SK-N-SH (cell line): ENCODE data around the gene PTPN2. TPM values are rescaled to one million over a fixed set of nuclear protein-coding genes. Genes with fewer than 3 reads are reported as not detected.

Experiments
- CTCF ChIA-PET: fragments of 300-600, 350-600 bp; formaldehyde crosslinking; extraction: SDS; loops from one replicate; lab custom pipeline; 2021; lab: Yijun Ruan, JAX
- POLR2A ChIA-PET: fragments of 350-600 bp; sonication (Branson Sonifier 250); formaldehyde crosslinking; extraction: SDS; loops from one replicate; lab custom pipeline; 2020; ENCODE audit warnings: antibody characterized with exemption, inconsistent platforms; lab: Yijun Ruan, JAX
- DNase-seq: peaks from one replicate; pipeline ENCODE4 v3.0.0; 2012
- H2AFZ ChIP-seq: fragments of 200-600 bp; sonication (generic); 2 replicates; pipeline ENCODE4 v1.8.1; 2016; ENCODE audit warnings: antibody characterized with exemption, mild to moderate bottlenecking, low read depth
- H3F3A ChIP-seq: fragments of 200-600 bp; sonication (generic); replicated peaks from 2 replicates; pipeline ENCODE3; 2016; ENCODE audit warnings: antibody characterized with exemption, mild to moderate bottlenecking; ENCODE audit not compliant: insufficient read depth
- H3K27ac ChIP-seq, 2 experiments: fragments of 200-500 bp in 1 of 2; fragments of 200-600 bp in 1 of 2; sonication (Bioruptor generic) in 1 of 2; sonication (generic), shearing (Covaris generic) in 1 of 2; 2 replicates each; pipeline versions ENCODE4 v1.5.1 to v1.6.1; 2014 to 2016; ENCODE audit warnings: low read depth in 2 of 2, inconsistent platforms in 1 of 2, low read length in 1 of 2, mild to moderate bottlenecking in 1 of 2, mixed read lengths in 1 of 2
- H3K27me3 ChIP-seq: fragments of 200-600 bp; sonication (generic), shearing (Covaris generic); 2 replicates; pipeline ENCODE4 v1.6.1; 2016; ENCODE audit warnings: mixed run types; ENCODE audit not compliant: insufficient read depth
- H3K36me3 ChIP-seq, 2 experiments: fragments of 200-500 bp in 1 of 2; fragments of 200-600 bp in 1 of 2; sonication (Bioruptor generic) in 1 of 2; sonication (generic) in 1 of 2; replicated peaks in 1 of 2; 2 replicates each; pipeline versions ENCODE3 to v1.5.1; 2014 to 2016; ENCODE audit warnings: low read length in 1 of 2, mild to moderate bottlenecking in 1 of 2; ENCODE audit not compliant: insufficient read depth in 2 of 2, control insufficient read depth in 1 of 2
- H3K4me1 ChIP-seq, 2 experiments: fragments of 200-500 bp in 1 of 2; fragments of 200-600 bp in 1 of 2; sonication (Bioruptor generic) in 1 of 2; sonication (generic), shearing (Covaris generic) in 1 of 2; 2 replicates each; pipeline versions ENCODE4 v1.5.1 to v1.6.1; 2014 to 2016; ENCODE audit warnings: low read depth in 1 of 2, low read length in 1 of 2, mixed run types in 1 of 2; ENCODE audit not compliant: insufficient read depth in 2 of 2, control insufficient read depth in 1 of 2
- H3K4me2 ChIP-seq: fragments of 200-600 bp; sonication (generic), shearing (Covaris generic); 2 replicates; pipeline ENCODE4 v1.6.1; 2017; ENCODE audit warnings: mixed run types
- H3K4me3 ChIP-seq, 2 experiments: fragments of 200-500 bp in 1 of 2; fragments of 200-600 bp in 1 of 2; sonication (Bioruptor generic) in 1 of 2; sonication (generic), shearing (Covaris generic) in 1 of 2; 2 replicates each; pipeline versions ENCODE4 v1.5.1 to v1.8.1; 2014 to 2016; ENCODE audit warnings: low read depth in 2 of 2, inconsistent platforms in 1 of 2, low read length in 1 of 2, mild to moderate bottlenecking in 1 of 2, mixed read lengths in 1 of 2, moderate library complexity in 1 of 2
- H3K79me2 ChIP-seq: fragments of 200-600 bp; sonication (generic); 2 replicates; pipeline ENCODE4 v1.8.1; 2017; ENCODE audit warnings: mild to moderate bottlenecking; ENCODE audit not compliant: insufficient read depth
- H3K9ac ChIP-seq: fragments of 200-600 bp; sonication (generic); 2 replicates; pipeline ENCODE4 v1.6.1; 2017; ENCODE audit warnings: mixed run types
- H3K9me2 ChIP-seq: fragments of 200-600 bp; sonication (generic); 2 replicates; pipeline ENCODE4 v1.6.1; 2017; ENCODE audit warnings: mixed run types
- H3K9me3 ChIP-seq: fragments of 200-600 bp; sonication (generic); 2 replicates; pipeline ENCODE4 v1.6.1; 2017; ENCODE audit warnings: mixed run types, mild to moderate bottlenecking, moderate library complexity
- H4K20me1 ChIP-seq: fragments of 200-600 bp; sonication (generic); 2 replicates; pipeline ENCODE4 v1.6.1; 2017; ENCODE audit warnings: mild to moderate bottlenecking, mixed run types; ENCODE audit not compliant: insufficient read depth
- FOSL2 ChIP-seq: IDR thresholded peaks from 2 replicates; pipeline ENCODE4 v1.4.0; 2012; ENCODE audit warnings: low read depth, mild to moderate bottlenecking, moderate library complexity, borderline replicate concordance
- FOXJ3 ChIP-seq: sonication (generic); formaldehyde crosslinking; IDR thresholded peaks from 2 replicates; pipeline ENCODE4 v1.5.1; 2020; ENCODE audit warnings: mild to moderate bottlenecking, missing genetic modification reagents
- GATA2 ChIP-seq: sonication (generic); formaldehyde crosslinking; IDR thresholded peaks from 2 replicates; pipeline ENCODE4 v1.5.0; 2020; ENCODE audit warnings: mild to moderate bottlenecking, missing genetic modification reagents
- JUND ChIP-seq: IDR thresholded peaks from 2 replicates; pipeline ENCODE4 v1.4.0; 2012
- MEF2A ChIP-seq: IDR thresholded peaks from 2 replicates; pipeline ENCODE4 v1.4.0; 2012; ENCODE audit warnings: low read depth, borderline replicate concordance
- RAD21 ChIP-seq: IDR thresholded peaks from 2 replicates; pipeline ENCODE4 v1.6.1; 2012; ENCODE audit warnings: mild to moderate bottlenecking, low read length
- SMC3 ChIP-seq: IDR thresholded peaks from 2 replicates; pipeline ENCODE4 v1.6.1; 2012; ENCODE audit warnings: low read depth, low read length, improper control_type of control experiment
- TEAD4 ChIP-seq: IDR thresholded peaks from 2 replicates; pipeline ENCODE4 v1.4.0; 2012; ENCODE audit warnings: mild to moderate bottlenecking, borderline replicate concordance; ENCODE audit not compliant: insufficient read depth
- YY1 ChIP-seq: IDR thresholded peaks from 2 replicates; pipeline ENCODE4 v1.4.0; 2012; ENCODE audit warnings: low read depth, mild to moderate bottlenecking
- WGBS: methylation state at CpG from one replicate; pipeline ENCODE4 v1.1.6; 2017; ENCODE audit warnings: low lambda C conversion rate; 5-methylcytosine and 5-hydroxymethylcytosine counted together
- polyA plus RNA-seq, 3 experiments: library from polyadenylated mRNA; depleted of rRNA; stranded (reverse); fragments of >200 nt; gene quantifications; 2 replicates each; pipeline ENCODE4 v1.2.3, GENCODE V29; 2012
- small RNA-seq, 7 experiments: library from RNA; depleted of rRNA; stranded (forward); fragments of <200 nt; gene quantifications; one replicate each; pipeline ENCODE3, GENCODE V24; 2012
- TF ChIP-seq, protein P1 (sequence below): IDR thresholded peaks from 2 replicates; pipeline ENCODE4 v1.4.0; 2012; ENCODE audit warnings: low read depth, borderline replicate concordance
- TF ChIP-seq, protein P2 (sequence below): IDR thresholded peaks from 2 replicates; pipeline ENCODE4 v1.4.0; 2012; ENCODE audit warnings: low read depth
- TF ChIP-seq, protein P3 (sequence below): fragments of 200-600 bp; sonication (generic); IDR thresholded peaks from 2 replicates; pipeline ENCODE4 v1.6.1; 2017; ENCODE audit warnings: antibody characterized with exemption, mild to moderate bottlenecking, moderate library complexity

PTPN2 gene
- polyA plus RNA-seq, 1 of the 3 experiments (the other 2 are of a cell fraction), result 11.2 TPM

DNA sequence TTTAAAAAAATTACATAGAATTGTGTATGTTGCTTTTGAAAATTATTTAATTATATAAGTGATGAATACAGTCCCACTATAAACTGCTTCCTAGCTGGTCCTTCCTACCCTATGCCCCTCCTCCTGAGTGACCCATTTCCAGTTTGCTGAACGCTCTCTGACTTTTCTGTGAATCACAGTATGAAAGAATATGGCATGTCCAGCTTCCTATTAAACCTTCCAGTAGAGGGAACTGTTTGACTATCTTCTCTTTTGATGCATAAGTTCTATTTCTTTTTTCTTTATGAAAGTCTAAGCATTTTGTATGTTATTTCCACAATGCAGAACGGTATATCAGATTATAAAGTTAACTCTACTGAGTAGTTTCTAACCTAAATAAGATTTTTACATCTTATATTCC, 139.9 kb downstream of the PTPN2 start:
- peaks cover 15% of the 10 kb centered on the region for H3F3A ChIP-seq
- no peak overlapping the region for H2AFZ ChIP-seq
- H3K9ac ChIP-seq, result no peak overlapping the region
- CTCF ChIA-PET, result interaction anchor here (0.6 to 13.1 kb wide), 29 partner anchors 9 to 885 kb away, joined by 3 to 124 read pairs (median 4); partner anchors contain the start of genes AFG3L2 and PTPN2
- TF ChIP-seq SMC3, result peak; percentile 65
- TF ChIP-seq, protein P1, sequence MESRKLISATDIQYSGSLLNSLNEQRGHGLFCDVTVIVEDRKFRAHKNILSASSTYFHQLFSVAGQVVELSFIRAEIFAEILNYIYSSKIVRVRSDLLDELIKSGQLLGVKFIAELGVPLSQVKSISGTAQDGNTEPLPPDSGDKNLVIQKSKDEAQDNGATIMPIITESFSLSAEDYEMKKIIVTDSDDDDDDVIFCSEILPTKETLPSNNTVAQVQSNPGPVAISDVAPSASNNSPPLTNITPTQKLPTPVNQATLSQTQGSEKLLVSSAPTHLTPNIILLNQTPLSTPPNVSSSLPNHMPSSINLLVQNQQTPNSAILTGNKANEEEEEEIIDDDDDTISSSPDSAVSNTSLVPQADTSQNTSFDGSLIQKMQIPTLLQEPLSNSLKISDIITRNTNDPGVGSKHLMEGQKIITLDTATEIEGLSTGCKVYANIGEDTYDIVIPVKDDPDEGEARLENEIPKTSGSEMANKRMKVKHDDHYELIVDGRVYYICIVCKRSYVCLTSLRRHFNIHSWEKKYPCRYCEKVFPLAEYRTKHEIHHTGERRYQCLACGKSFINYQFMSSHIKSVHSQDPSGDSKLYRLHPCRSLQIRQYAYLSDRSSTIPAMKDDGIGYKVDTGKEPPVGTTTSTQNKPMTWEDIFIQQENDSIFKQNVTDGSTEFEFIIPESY, result no peak
- TF ChIP-seq JUND, result no peak
- TF ChIP-seq FOXJ3 (CRISPR knock-in tag), result no peak
- TF ChIP-seq TEAD4, result no peak
- TF ChIP-seq YY1, result no peak
- TF ChIP-seq, protein P2, sequence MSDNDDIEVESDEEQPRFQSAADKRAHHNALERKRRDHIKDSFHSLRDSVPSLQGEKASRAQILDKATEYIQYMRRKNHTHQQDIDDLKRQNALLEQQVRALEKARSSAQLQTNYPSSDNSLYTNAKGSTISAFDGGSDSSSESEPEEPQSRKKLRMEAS, result no peak
- peak; percentile 84 for TF ChIP-seq RAD21
- TF ChIP-seq GATA2 (CRISPR knock-in tag), result no peak
- TF ChIP-seq, protein P3, sequence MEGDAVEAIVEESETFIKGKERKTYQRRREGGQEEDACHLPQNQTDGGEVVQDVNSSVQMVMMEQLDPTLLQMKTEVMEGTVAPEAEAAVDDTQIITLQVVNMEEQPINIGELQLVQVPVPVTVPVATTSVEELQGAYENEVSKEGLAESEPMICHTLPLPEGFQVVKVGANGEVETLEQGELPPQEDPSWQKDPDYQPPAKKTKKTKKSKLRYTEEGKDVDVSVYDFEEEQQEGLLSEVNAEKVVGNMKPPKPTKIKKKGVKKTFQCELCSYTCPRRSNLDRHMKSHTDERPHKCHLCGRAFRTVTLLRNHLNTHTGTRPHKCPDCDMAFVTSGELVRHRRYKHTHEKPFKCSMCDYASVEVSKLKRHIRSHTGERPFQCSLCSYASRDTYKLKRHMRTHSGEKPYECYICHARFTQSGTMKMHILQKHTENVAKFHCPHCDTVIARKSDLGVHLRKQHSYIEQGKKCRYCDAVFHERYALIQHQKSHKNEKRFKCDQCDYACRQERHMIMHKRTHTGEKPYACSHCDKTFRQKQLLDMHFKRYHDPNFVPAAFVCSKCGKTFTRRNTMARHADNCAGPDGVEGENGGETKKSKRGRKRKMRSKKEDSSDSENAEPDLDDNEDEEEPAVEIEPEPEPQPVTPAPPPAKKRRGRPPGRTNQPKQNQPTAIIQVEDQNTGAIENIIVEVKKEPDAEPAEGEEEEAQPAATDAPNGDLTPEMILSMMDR, result peak; percentile 77
- TF ChIP-seq, all 33 proteins: peak for 3
- Histone ChIP-seq H3K27ac (no peak overlapping the region), H3K4me2 (no peak overlapping the region), H3K36me3 (no peaks in the 10 kb centered on the region), H3K27me3 (no peaks in the 10 kb centered on the region), H3K4me1 (no peaks in the 10 kb centered on the region; a peak in 2 of 4 replicates), H3K9me3 (no peaks in the 10 kb centered on the region), H3K79me2 (no peaks in the 10 kb centered on the region), H3K4me3 (no peak overlapping the region), H4K20me1 (no peaks in the 10 kb centered on the region), H3K9me2 (no peaks in the 10 kb centered on the region)
- POLR2A ChIA-PET, result interaction anchor here (1.0 kb wide), 1 partner anchor 147 kb away, joined by 3 read pairs; no protein-coding TSS in a partner anchor
- whole genome bisulfite sequencing, result 7% methylated on average over 2 of the region's 2 CpGs
- peak; percentile 66 for DNase-seq

DNA sequence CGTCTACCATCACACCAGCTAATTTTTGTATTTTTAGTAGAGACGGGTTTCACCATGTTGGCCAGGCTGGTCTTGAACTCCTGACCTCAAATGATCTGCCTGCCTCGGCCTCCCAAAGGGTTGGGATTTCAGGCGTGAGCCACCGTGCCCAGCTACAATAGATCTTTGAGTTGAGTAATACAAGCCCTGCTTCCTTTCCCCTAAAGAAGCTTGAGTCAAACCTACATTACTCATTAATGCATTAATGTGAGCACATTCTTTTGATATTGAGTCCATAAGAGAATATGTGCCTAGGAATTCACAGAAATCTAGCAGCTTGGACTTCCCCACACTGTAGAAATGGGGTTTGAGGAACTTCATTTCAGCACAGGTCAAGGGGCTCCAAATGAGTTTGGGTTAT, 141.6 kb downstream of the PTPN2 start:
- H3K27ac ChIP-seq, result no peak overlapping the region
- no peak overlapping the region for H3K9ac ChIP-seq
- WGBS, result 49% methylated on average over 5 of the region's 5 CpGs
- no peaks in the 10 kb centered on the region for H3K9me2 ChIP-seq
- ChIA-PET POLR2A (no interaction called here), CTCF (interaction anchor here (0.9 to 13.1 kb wide), 7 partner anchors 12 to 417 kb away, joined by 3 to 124 read pairs (median 3); no protein-coding TSS in a partner anchor)
- no peaks in the 10 kb centered on the region for H3K79me2 ChIP-seq
- no peaks in the 10 kb centered on the region for H4K20me1 ChIP-seq
- no peak overlapping the region; the same call in 1 of the 2 replicates for H2AFZ ChIP-seq
- no peaks in the 10 kb centered on the region for H3K36me3 ChIP-seq
- H3F3A ChIP-seq, result peaks cover 15% of the 10 kb centered on the region
- DNase-seq, result no peak
- TF ChIP-seq FOSL2 (0 out of 2 replicates have a peak, but pooled peaks have one; percentile 11), MEF2A (no peak)
- no peaks in the 10 kb centered on the region for H3K27me3 ChIP-seq
- H3K4me3 ChIP-seq, result no peak overlapping the region
- H3K4me1 ChIP-seq, result no peaks in the 10 kb centered on the region; a peak in 1 of 4 replicates
- H3K9me3 ChIP-seq, result no peaks in the 10 kb centered on the region
- no peak overlapping the region for H3K4me2 ChIP-seq

Small RNA genes lying within 50 kb of the gene (small RNA-seq; reads per million reads assigned to genes)
- gene RF00019, result 0 reads per million in 7 experiments

Other genes with a start within 250 kb of the PTPN2 start
- gene SPIRE1, start 226.1 kb downstream of the PTPN2 start, polyA plus RNA-seq (2012; rRNA removed), result 6.7 and 8.4 TPM in 2 replicates
- gene CEP76, start 181.5 kb downstream of the PTPN2 start, polyA plus RNA-seq (2012; rRNA removed), result 6.4 and 8.0 TPM in 2 replicates
- 36.0 and 36.1 TPM in 2 replicates for gene PSMG2, start 181.2 kb downstream of the PTPN2 start, polyA plus RNA-seq (2012; rRNA removed)
- 29.8 and 30.4 TPM in 2 replicates for gene SEH1L, start 63.8 kb upstream of the PTPN2 start, polyA plus RNA-seq (2012; rRNA removed)
- 9.4 and 13.3 TPM in 2 replicates for gene CEP192, start 107.1 kb upstream of the PTPN2 start, polyA plus RNA-seq (2012; rRNA removed)